Activated CD8-positive, alpha-beta T cell treated with anti-CD3 and anti-CD28 coated beads, Interleukin-2, amount 10 ng/mL, durations not matched to agents 7 days and 5 days (primary cell): ENCODE results near the gene SFI1. TPM values are rescaled to one million over a fixed set of nuclear protein-coding genes. Genes with fewer than 3 reads are reported as not detected.

Source experiments
- ATAC-seq: fragments of 150-1000 bp; cut with Tn5 transposase; one replicate; pipeline ENCODE4 v1.10.0; 2021; ENCODE audit warnings: moderate library complexity
- CTCF ChIA-PET: fragments of 350-600 bp; sonication (Branson Sonifier 250); formaldehyde crosslinking; loops from one replicate; lab custom pipeline; 2021; ENCODE audit warnings: antibody characterized with exemption; lab: Charles Lee
- POLR2A ChIA-PET: fragments of 350-600 bp; sonication (Branson Sonifier 250); formaldehyde crosslinking; loops from one replicate; lab custom pipeline; 2021; ENCODE audit warnings: antibody characterized with exemption; lab: Charles Lee
- DNase-seq: peaks from one replicate; pipeline ENCODE4 v3.0.0-alpha.2; 2020
- H3K27ac Mint-ChIP-seq: one replicate; pipeline ENCODE4 v1.8.0; 2021; ENCODE audit warnings: mild to moderate bottlenecking, mixed read lengths
- H3K27me3 Mint-ChIP-seq: one replicate; pipeline ENCODE4 v1.8.0; 2021; ENCODE audit warnings: low read depth, mixed read lengths
- H3K36me3 Mint-ChIP-seq: one replicate; pipeline ENCODE4 v1.8.0; 2021; ENCODE audit warnings: low read depth, mixed read lengths
- H3K4me1 Mint-ChIP-seq: one replicate; pipeline ENCODE4 v1.8.0; 2021; ENCODE audit warnings: low read depth, mixed read lengths
- H3K4me3 Mint-ChIP-seq: one replicate; pipeline ENCODE4 v1.8.0; 2021; ENCODE audit warnings: mild to moderate bottlenecking, mixed read lengths
- H3K9me3 Mint-ChIP-seq: one replicate; pipeline ENCODE4 v1.8.0; 2022; ENCODE audit warnings: mixed read lengths; ENCODE audit not compliant: insufficient read depth
- total RNA-seq, 2 experiments: library from RNA; stranded (reverse); gene quantifications; one replicate each; pipeline ENCODE4 v1.2.3, GENCODE V29; 2021

SFI1 gene
- total RNA-seq, 2 experiments from 2014 or later = 136 to 141 TPM

DNA sequence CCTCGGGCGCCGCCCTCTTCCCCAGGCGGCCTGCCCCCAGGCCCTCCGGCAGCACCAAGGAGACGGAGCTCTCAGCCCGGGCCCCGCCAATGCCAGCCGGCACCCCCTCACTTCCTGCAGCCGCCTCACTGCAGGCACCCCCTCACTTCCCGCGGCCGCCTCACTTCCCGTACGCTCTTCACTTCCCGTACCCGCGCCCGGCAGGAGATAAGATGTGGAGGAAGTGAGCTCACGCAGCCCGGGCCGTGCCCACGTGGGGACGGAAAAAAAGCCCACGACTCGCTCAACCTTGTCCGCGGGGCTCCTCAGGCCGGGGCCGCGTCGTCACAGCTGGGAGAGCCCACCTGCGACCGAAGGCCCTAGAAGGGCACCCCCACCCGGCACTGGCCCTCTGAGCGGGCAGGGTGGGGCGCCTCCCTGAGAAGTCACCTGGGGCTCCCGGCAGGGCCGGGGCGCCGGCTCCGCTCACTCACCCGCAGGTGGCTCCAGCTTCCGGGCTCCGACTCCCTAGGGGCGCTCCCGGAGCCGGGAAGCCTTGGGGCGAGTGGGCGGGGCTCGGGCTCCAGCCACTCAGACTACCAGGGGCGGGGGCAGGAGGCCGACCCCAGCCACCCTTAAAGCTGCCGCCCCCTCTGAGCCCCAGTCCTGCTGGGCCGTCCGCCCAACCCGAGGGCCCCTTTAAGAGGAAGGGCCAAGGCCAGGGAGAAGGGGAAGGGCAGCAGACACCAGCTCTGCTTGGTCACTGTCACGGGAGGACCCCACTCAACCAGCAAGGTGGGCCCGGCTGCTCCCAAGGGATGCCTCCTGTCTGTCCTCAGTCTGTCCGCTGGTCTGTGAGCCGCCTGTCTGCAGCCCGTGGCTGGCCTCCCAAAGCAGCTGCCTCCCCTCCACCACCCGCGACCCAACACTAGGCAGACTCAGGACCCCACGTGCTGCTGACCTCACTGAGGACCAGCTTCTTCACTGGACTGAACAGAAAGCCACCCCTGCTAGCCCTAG is 134.3 kb downstream of the SFI1 start:
- Mint-ChIP-seq H3K27ac (peak overlapping the region; percentile 96), H3K9me3 (no peaks in the 10 kb centered on the region), H3K4me1 (peaks cover 42% of the 10 kb centered on the region), H3K4me3 (peak overlapping the region; percentile 83), H3K27me3 (no peaks in the 10 kb centered on the region), H3K36me3 (peaks cover 2% of the 10 kb centered on the region)
- ATAC-seq = peak; percentile 89
- DNase-seq = peak; percentile 93
- ChIA-PET POLR2A (interaction anchor here (0.6 to 2.1 kb wide), 17 partner anchors 8 to 419 kb away, joined by 3 to 15 read pairs (median 4); partner anchors contain the start of genes DRG1, LIMK2, PATZ1 and PIK3IP1), CTCF (interaction anchor here (0.9 to 7.4 kb wide), 13 partner anchors 10 to 340 kb away, joined by 3 to 58 read pairs (median 4); no protein-coding TSS in a partner anchor)

DNA sequence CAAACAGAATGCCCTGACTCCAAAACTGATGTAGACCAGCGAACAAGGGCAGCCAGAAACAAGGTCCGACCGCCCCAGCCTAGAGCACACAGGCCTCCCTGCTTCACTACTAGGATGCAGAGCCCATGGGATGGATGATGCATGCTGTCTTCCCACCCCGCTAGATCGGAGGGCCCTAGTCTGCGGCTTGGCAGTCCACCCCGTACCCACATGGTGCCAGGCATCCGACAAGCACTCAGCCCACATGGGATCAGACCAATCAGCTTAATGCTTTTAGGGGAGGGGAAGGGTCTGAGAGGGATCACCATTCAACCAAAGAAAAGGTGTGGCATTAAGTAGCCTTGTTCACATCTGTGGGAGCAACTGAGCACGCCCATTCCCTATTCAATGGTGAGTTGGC is 135.1 kb downstream of the SFI1 start:
- Mint-ChIP-seq H3K9me3 (no peaks in the 10 kb centered on the region), H3K36me3 (no peaks in the 10 kb centered on the region), H3K4me1 (peaks cover 43% of the 10 kb centered on the region), H3K27ac (peak overlapping the region; percentile 87), H3K4me3 (peak overlapping the region; percentile 64), H3K27me3 (no peaks in the 10 kb centered on the region)
- ATAC-seq (no peak), DNase-seq (no peak)
- ChIA-PET POLR2A (interaction anchor here (1.2 to 2.1 kb wide), 3 partner anchors 11 to 285 kb away, joined by 5 to 15 read pairs (median 11); partner anchors contain the start of genes PATZ1 and PISD), CTCF (interaction anchor here (0.9 to 7.4 kb wide), 10 partner anchors 48 to 180 kb away, joined by 3 to 58 read pairs (median 5); no protein-coding TSS in a partner anchor)

DNA sequence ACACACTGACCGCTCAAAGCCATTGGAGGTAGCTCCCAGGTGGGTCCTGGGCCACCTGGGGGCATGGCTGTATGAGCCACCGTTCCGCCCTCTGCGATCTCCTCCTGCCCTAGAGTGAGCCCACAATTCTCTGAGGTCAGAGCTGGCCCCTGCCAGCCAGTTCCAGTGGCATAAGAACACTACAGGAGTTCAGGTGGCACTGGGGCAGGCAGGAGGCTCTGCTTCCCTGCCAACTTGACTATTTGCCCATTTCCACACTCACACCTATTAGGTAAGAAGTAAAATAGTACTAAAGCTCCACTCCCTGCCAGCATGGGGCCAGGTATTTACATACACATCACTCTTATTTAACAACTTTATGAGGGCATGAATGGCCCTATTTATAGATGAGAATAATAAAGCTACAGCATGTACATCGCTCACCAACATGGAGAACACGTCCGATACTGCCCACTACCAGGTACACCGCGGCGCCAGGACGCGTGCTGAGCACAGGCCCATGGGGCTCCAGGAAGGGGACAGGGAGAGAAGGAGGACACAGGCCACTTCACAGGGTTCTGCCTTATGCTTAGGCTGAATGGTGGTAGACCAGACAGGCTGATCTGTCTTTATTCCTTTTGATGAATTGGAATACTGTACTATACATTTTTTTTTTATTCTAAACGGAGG is 139.4 kb downstream of the SFI1 start:
- Mint-ChIP-seq H3K27ac (peak overlapping the region; percentile 61), H3K4me3 (no peak overlapping the region), H3K36me3 (no peaks in the 10 kb centered on the region), H3K27me3 (no peaks in the 10 kb centered on the region), H3K9me3 (no peaks in the 10 kb centered on the region), H3K4me1 (peaks cover 50% of the 10 kb centered on the region)
- no peak for DNase-seq
- POLR2A ChIA-PET = interaction anchor here (0.7 kb wide), 1 partner anchor 18 kb away, joined by 3 read pairs; no protein-coding TSS in a partner anchor
- no peak for ATAC-seq
- CTCF ChIA-PET = interaction anchor here (0.6 to 7.4 kb wide), 2 partner anchors 79 to 258 kb away, joined by 3 to 58 read pairs; no protein-coding TSS in a partner anchor

DNA sequence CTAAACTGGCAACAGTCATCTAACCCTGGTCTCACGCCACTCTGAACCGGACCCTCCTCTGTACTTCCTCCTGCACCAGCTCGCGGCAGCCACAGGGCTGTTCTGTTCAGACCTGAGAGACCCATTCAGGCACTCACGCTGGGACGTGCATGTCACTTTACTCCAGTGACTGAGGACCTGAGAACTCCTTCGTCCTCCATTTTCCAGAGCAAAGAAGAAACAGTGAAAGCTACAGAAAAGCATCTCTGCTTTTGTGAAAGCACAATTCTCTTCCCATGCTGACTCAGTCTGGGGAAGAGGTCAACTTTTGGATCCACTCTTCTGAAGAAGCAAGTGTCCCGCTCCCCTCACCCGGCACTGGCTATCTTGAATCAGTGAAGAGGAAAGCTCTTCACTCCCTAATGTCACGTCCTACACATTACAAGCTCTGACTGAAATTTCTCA is 141.1 kb downstream of the SFI1 start:
- H3K36me3 Mint-ChIP-seq = peaks cover 6% of the 10 kb centered on the region
- no peaks in the 10 kb centered on the region for H3K9me3 Mint-ChIP-seq
- ChIA-PET CTCF (interaction anchor here (0.6 to 2.1 kb wide), 6 partner anchors 48 to 426 kb away, joined by 3 to 6 read pairs (median 3); no protein-coding TSS in a partner anchor), POLR2A (interaction anchor here (0.5 kb wide), 1 partner anchor 13 kb away, joined by 4 read pairs; no protein-coding TSS in a partner anchor)
- H3K27me3 Mint-ChIP-seq = no peaks in the 10 kb centered on the region
- ATAC-seq (no peak), DNase-seq (no peak)
- peak overlapping the region; percentile 93 for H3K27ac Mint-ChIP-seq
- peaks cover 48% of the 10 kb centered on the region for H3K4me1 Mint-ChIP-seq
- peak overlapping the region; percentile 60 for H3K4me3 Mint-ChIP-seq

DNA sequence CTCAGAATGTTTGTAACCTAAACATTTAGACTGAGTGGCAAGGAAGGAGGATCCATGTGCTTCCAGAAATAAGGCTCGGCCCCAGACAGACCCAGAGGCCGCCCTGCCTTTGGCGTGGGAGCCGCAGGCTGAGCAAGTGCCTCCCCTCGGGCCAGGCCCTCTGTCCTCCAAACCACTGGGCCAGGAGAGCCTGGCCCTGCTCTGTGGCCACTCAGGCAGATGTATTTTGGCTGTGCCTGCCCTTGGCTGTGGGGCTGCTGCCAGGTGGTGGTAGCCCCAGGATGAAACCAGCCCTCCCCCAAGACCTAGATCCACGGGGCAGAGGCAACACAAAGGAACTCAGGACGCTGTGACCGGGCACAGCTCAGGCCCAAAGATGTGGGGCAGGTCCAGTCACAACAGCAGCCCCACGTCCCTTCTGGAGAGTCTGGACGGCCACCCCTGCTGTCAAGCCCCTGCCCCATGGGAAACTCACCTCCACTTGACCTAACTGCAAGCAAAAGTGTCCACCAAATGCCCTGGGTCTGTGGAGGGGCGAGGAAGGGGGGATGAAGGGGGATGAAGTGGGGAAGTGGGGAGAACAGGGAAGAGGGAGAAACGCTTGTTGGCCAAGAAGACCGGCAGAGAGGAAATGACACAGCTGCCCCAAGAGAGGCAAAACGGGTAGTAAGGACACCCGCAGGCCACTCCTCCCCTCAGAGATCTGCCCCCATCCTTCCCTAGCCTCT is 141.7 kb downstream of the SFI1 start:
- Mint-ChIP-seq H3K9me3 (no peaks in the 10 kb centered on the region), H3K4me3 (peak overlapping the region; percentile 60), H3K36me3 (peaks cover 6% of the 10 kb centered on the region), H3K27ac (peak overlapping the region; percentile 93), H3K4me1 (peaks cover 48% of the 10 kb centered on the region), H3K27me3 (no peaks in the 10 kb centered on the region)
- ChIA-PET POLR2A (interaction anchor here (1.1 to 2.1 kb wide), 2 partner anchors 8 to 24 kb away, joined by 4 to 6 read pairs; partner anchors contain the start of gene PISD), CTCF (interaction anchor here (1.0 to 2.1 kb wide), 6 partner anchors 76 to 427 kb away, joined by 3 to 6 read pairs (median 4); no protein-coding TSS in a partner anchor)
- peak; percentile 74 for ATAC-seq
- peak; percentile 61 for DNase-seq

DNA sequence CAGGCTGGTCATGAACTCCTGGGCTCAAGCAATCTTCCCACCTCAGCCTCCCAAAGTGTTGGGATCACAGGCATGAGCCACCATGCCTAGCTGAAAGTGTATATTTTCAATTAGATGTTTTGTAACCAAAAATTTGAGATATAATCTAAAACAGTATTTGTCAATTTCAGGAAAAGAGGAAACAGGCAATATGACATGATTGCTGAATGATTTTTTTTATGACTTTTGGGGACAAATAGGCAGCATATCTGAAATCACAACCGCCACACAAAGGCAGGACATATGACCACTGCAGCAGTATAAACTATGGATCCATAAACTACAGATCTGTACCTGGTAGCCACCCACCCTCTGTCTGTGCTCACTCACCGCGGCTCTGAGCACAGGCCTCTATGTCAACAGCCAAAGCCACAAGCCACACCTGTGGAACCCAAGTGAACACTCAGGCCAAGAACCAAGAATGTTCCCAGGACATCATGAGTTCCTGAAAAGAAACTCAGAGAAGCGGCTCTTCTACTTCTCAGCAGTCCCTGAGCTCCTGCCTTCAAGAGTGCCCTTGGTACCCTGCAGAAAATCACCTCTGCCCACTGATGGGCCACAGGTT is 143.2 kb downstream of the SFI1 start:
- Mint-ChIP-seq H3K4me1 (peaks cover 44% of the 10 kb centered on the region), H3K9me3 (no peaks in the 10 kb centered on the region), H3K4me3 (peak overlapping the region; percentile 60), H3K36me3 (peaks cover 12% of the 10 kb centered on the region), H3K27ac (peak overlapping the region; percentile 70), H3K27me3 (no peaks in the 10 kb centered on the region)
- DNase-seq = peak; percentile 52
- CTCF ChIA-PET = interaction anchor here (0.7 to 2.1 kb wide), 3 partner anchors 82 to 326 kb away, joined by 3 to 6 read pairs (median 5); no protein-coding TSS in a partner anchor
- POLR2A ChIA-PET = interaction anchor here (2.1 kb wide), 1 partner anchor 23 kb away, joined by 6 read pairs; the partner anchor contains the start of gene PISD
- peak; percentile 59 for ATAC-seq

DNA sequence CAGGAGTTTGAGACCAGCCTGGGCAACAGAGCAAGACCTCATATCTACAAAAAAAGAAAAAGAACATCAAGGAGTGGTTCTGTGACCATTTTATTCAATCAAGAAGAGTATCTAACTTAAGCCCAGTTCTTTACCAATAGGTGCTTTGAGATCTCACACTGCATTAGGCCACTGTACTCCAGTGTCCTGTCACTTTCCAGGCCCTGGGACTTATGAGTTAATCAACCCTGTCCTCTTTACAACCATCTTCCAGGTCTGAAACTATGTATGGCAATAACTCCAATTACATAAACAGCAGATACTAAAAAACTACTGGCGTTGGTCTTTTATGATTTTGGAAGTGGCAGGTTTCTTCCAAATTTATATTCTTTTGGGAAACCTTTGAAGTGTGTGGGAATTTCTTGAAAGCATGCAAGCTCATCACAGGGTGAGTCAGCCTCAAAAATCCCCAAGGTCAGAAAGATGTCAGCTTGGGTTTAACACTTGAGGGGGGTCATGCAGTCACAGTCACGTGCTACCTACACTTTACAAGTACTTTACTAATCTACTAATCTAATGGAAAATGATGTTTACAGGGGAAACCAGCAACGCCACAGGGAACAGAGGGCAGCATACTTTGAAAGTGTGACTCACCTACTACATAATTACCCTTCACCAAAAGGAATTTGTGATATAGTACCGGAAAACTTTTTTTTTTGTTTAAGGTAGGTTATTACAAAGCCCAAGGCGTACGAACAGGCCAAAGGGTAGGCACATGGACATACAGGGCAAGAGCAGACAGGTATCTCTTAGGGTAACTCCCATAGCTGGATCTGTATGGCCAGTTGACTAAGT is 150.1 kb downstream of the SFI1 start:
- CTCF ChIA-PET = no interaction called here
- Mint-ChIP-seq H3K4me3 (no peak overlapping the region), H3K27ac (peak overlapping the region; percentile 26), H3K27me3 (no peaks in the 10 kb centered on the region), H3K4me1 (peaks cover 18% of the 10 kb centered on the region), H3K36me3 (peaks cover 37% of the 10 kb centered on the region), H3K9me3 (no peaks in the 10 kb centered on the region)
- POLR2A ChIA-PET = no interaction called here
- ATAC-seq (no peak), DNase-seq (no peak)

DNA sequence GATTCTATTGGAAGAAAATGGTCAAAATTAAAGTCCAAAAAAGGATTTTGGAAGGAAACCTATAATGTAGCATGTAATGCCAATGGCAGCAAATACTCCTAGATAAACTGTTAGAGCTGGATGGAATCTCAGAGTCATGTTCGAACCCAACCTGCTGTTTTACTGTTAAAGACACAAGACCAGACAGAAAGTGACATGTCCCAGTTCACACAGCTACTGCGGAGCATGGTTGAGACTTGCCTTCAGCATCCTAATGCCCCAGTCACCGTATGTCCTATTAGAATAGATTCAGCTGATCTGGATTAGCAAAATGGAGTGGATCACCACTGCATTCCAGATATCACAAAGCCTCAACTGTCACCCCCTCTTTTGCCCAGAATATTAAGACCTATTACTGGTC is 150.7 kb downstream of the SFI1 start:
- ATAC-seq = no peak
- Mint-ChIP-seq H3K9me3 (no peaks in the 10 kb centered on the region), H3K27me3 (no peaks in the 10 kb centered on the region), H3K4me3 (no peak overlapping the region), H3K27ac (no peak overlapping the region), H3K36me3 (peaks cover 37% of the 10 kb centered on the region), H3K4me1 (peaks cover 18% of the 10 kb centered on the region)
- POLR2A ChIA-PET = no interaction called here
- DNase-seq = no peak
- CTCF ChIA-PET = no interaction called here

DNA sequence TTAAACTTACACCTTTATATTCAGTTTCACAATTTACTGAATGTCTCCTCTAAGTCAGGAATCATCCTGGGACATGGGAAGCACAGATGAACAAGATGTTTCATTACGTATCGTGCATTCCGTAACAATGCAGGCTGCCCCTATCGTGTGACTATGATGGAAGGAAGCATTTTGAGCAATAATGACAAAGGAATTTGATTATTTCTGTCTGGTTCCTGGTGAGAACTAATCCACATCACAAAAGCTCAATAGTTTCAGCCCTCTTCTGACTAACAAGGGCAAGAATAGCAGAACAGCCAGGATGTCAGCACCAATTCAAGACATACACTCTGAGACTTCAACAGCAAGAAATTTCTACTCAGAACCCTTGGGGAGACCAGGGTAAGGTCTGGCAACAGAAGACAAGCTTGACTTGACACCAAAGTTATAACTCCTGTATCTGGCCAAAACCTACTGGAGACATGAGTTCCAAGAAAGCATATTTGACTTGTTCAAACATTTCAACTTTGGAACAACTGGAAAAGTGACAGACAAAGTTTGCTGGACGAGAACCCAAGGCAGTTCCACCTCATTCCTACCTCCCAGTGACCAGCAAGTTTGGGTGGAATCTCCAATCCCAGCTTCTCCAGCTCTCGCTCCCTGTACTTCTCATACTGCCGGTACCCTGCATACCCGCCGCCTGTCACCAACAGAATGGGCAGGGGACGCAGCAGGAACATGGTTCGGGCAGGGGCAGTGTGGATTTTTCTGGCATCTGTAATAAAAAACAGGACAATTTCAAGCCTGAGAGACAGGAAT is 151.4 kb downstream of the SFI1 start:
- Mint-ChIP-seq H3K27ac (no peak overlapping the region), H3K27me3 (no peaks in the 10 kb centered on the region), H3K36me3 (peaks cover 35% of the 10 kb centered on the region), H3K4me1 (peaks cover 18% of the 10 kb centered on the region), H3K4me3 (no peak overlapping the region), H3K9me3 (no peaks in the 10 kb centered on the region)
- ChIA-PET POLR2A (no interaction called here), CTCF (no interaction called here)
- no peak for ATAC-seq
- DNase-seq = no peak
